ENCODE measurements around the gene MTX2.

MTX2 gene

GRCh38 chr2:176378323-176378722 is 109.1 kb downstream of the MTX2 start:
- Histone ChIP-seq H3K4me1 (ENCODE audit: control insufficient read depth in 1 of 2, insufficient read depth in 1 of 2, low read depth in 1 of 2, low read length in 1 of 2) (no peaks in the 10 kb centered on the region), H3K4me3 (ENCODE audit: low read depth in 1 of 2, low read length in 1 of 2) (no peak overlapping the region), H3K36me3 (no peaks in the 10 kb centered on the region), H3K9me3 (no peaks in the 10 kb centered on the region), H3K27me3 (peaks cover 29% of the 10 kb centered on the region), H3K27ac (no peak overlapping the region)
- TF ChIP-seq CTCF (IDR thresholded peaks at IDR 0.05) = no peak

- Histone ChIP-seq H3K36me3 (no peaks in the 10 kb centered on the region), H3K4me1 (ENCODE audit: control insufficient read depth in 1 of 2, insufficient read depth in 1 of 2, low read depth in 1 of 2, low read length in 1 of 2) (no peaks in the 10 kb centered on the region), H3K27me3 (peaks cover 25% of the 10 kb centered on the region), H3K27ac (no peak overlapping the region), H3K4me3 (ENCODE audit: low read depth in 1 of 2, low read length in 1 of 2) (no peak overlapping the region), H3K9me3 (no peaks in the 10 kb centered on the region)
- TF ChIP-seq CTCF (IDR thresholded peaks at IDR 0.05) = no peak
Observed at GRCh38 chr2:176380341-176380740, 111.1 kb downstream of the MTX2 start.

- Histone ChIP-seq H3K4me3 (ENCODE audit: low read depth in 1 of 2, low read length in 1 of 2) (no peak overlapping the region), H3K4me1 (ENCODE audit: control insufficient read depth in 1 of 2, insufficient read depth in 1 of 2, low read depth in 1 of 2, low read length in 1 of 2) (no peaks in the 10 kb centered on the region), H3K36me3 (no peaks in the 10 kb centered on the region), H3K27ac (no peak overlapping the region), H3K27me3 (peaks cover 40% of the 10 kb centered on the region), H3K9me3 (no peaks in the 10 kb centered on the region)
- TF ChIP-seq CTCF (IDR thresholded peaks at IDR 0.05) = no peak
Observed at GRCh38 chr2:176383100-176383499, 113.9 kb downstream of the MTX2 start.

- H3K36me3 ChIP-seq = no peaks in the 10 kb centered on the region
- no peaks in the 10 kb centered on the region for H3K9me3 ChIP-seq
- H3K27me3 ChIP-seq = peaks cover 45% of the 10 kb centered on the region
- no peak for TF ChIP-seq CTCF (IDR thresholded peaks at IDR 0.05)
- H3K4me3 ChIP-seq (ENCODE audit: low read depth in 1 of 2, low read length in 1 of 2) = no peak overlapping the region
- no peak overlapping the region for H3K27ac ChIP-seq
- H3K4me1 ChIP-seq (ENCODE audit: control insufficient read depth in 1 of 2, insufficient read depth in 1 of 2, low read depth in 1 of 2, low read length in 1 of 2) = no peaks in the 10 kb centered on the region
Observed at GRCh38 chr2:176383836-176384442, 114.7 kb downstream of the MTX2 start.

- Histone ChIP-seq H3K9me3 (no peaks in the 10 kb centered on the region), H3K27ac (no peak overlapping the region), H3K36me3 (no peaks in the 10 kb centered on the region), H3K4me3 (ENCODE audit: low read depth in 1 of 2, low read length in 1 of 2) (no peak overlapping the region), H3K4me1 (ENCODE audit: control insufficient read depth in 1 of 2, insufficient read depth in 1 of 2, low read depth in 1 of 2, low read length in 1 of 2) (no peaks in the 10 kb centered on the region), H3K27me3 (peaks cover 47% of the 10 kb centered on the region)
- TF ChIP-seq CTCF (IDR thresholded peaks at IDR 0.05) = no peak
Observed at GRCh38 chr2:176385219-176385759, 116.0 kb downstream of the MTX2 start.

All from neutrophil (primary cell).